PC-3 (cell line): Measurements from ENCODE around the gene RTTN. TPM values are rescaled to one million over a fixed set of nuclear protein-coding genes. Genes with fewer than 3 reads are reported as not detected.
"Not testable (repeated sequence)": the region's sequence is repeated elsewhere in the genome, so short reads cannot be mapped to it uniquely, and the experiment has no call there.

Source experiments
- ATAC-seq: fragments of 200-7000 bp; cut with Tn5 transposase; 2 replicates; pipeline ENCODE4 v1.9.1; 2020; ENCODE audit warnings: mild to moderate bottlenecking, moderate library complexity
- BruUV-seq: library from RNA; stranded (reverse); fragments of 400-500 nt; replicated peaks from 2 replicates; lab custom pipeline; 2021; lab: Mats Ljungman, UMichigan
- CTCF ChIA-PET: fragments of 300-600 bp; sonication (Branson Sonifier 250); formaldehyde crosslinking; loops from one replicate; lab custom pipeline; 2022; ENCODE audit warnings: antibody characterized with exemption; lab: Charles Lee
- POLR2A ChIA-PET: fragments of 300-600 bp; sonication (Branson Sonifier 250); formaldehyde crosslinking; loops from one replicate; lab custom pipeline; 2022; ENCODE audit warnings: antibody characterized with exemption; ENCODE audit not compliant: unreplicated experiment; lab: Charles Lee
- DNase-seq: peaks from one replicate; pipeline ENCODE4 v3.0.0-alpha.2; 2015
- H2AFZ ChIP-seq: fragments of 300-600 bp; sonication (generic); 2 replicates; pipeline ENCODE4 v1.6.0; 2016; ENCODE audit warnings: antibody characterized with exemption, low read length
- H3F3A ChIP-seq: fragments of 300-600 bp; sonication (generic); one replicate; pipeline ENCODE4 v1.6.0; 2017; ENCODE audit warnings: antibody characterized with exemption, low read length, control low read depth, mild to moderate bottlenecking; ENCODE audit not compliant: unreplicated experiment
- H3K27ac ChIP-seq: fragments of 300-600 bp; sonication (generic); 2 replicates; pipeline ENCODE4 v1.5.1; 2016; ENCODE audit warnings: mild to moderate bottlenecking, low read length
- H3K27me3 ChIP-seq: fragments of 300-600 bp; sonication (generic); 2 replicates; pipeline ENCODE4 v1.6.1; 2016; ENCODE audit warnings: low read length, mixed read lengths
- H3K36me3 ChIP-seq: fragments of 300-600 bp; sonication (generic); 2 replicates; pipeline ENCODE4 v1.6.1; 2016; ENCODE audit warnings: low read depth, mixed run types, low read length, mixed read lengths
- H3K4me1 ChIP-seq: fragments of 300-600 bp; sonication (generic); 2 replicates; pipeline ENCODE4 v1.5.1; 2016; ENCODE audit warnings: low read length; ENCODE audit not compliant: insufficient read depth
- H3K4me2 ChIP-seq: fragments of 300-600 bp; sonication (generic); 2 replicates; pipeline ENCODE4 v1.6.0; 2016; ENCODE audit warnings: low read length
- H3K4me3 ChIP-seq: fragments of 300-600 bp; sonication (generic); 2 replicates; pipeline ENCODE4 v1.5.1; 2016; ENCODE audit warnings: mild to moderate bottlenecking, low read length, mixed read lengths
- H3K79me2 ChIP-seq: fragments of 300-600 bp; sonication (generic); 2 replicates; pipeline ENCODE4 v1.6.1; 2017; ENCODE audit warnings: low read length, mixed read lengths
- H3K9ac ChIP-seq: fragments of 300-600 bp; sonication (generic); 2 replicates; pipeline ENCODE4 v1.6.0; 2016; ENCODE audit warnings: mild to moderate bottlenecking, low read length
- H3K9me2 ChIP-seq: fragments of 300-600 bp; sonication (generic); replicated peaks from 2 replicates; pipeline ENCODE4 v1.6.1; 2016; ENCODE audit warnings: mixed run types, low read length, mixed read lengths
- H3K9me3 ChIP-seq: fragments of 300-600 bp; sonication (generic); 2 replicates; pipeline ENCODE4 v1.6.1; 2016; ENCODE audit warnings: low read length, mixed read lengths
- H4K20me1 ChIP-seq: fragments of 300-600 bp; sonication (generic); 2 replicates; pipeline ENCODE4 v1.6.1; 2016; ENCODE audit warnings: low read length, mixed read lengths
- EZH2 ChIP-seq: fragments of 300-600 bp; sonication (generic); IDR thresholded peaks from one replicate; pipeline ENCODE4 v1.6.1; 2017; ENCODE audit warnings: antibody characterized with exemption, mild to moderate bottlenecking, low read length; ENCODE audit not compliant: unreplicated experiment
- EZH2phosphoT487 ChIP-seq: fragments of 300-600 bp; sonication (generic); IDR thresholded peaks from 2 replicates; pipeline ENCODE4 v1.6.1; 2018; ENCODE audit warnings: mild to moderate bottlenecking, antibody characterized with exemption, low read length, borderline replicate concordance
- intact Hi-C: fragments of 100-400 bp; cut with micrococcal nuclease; formaldehyde crosslinking; loops from 2 replicates; pipeline ENCODE4 v1.9.0; 2023
- total RNA-seq: library from RNA; depleted of rRNA; stranded (reverse); fragments of >200 nt; gene quantifications from 2 replicates; pipeline ENCODE4 v1.2.3, GENCODE V29; 2014
- TF ChIP-seq, protein P1 (sequence below): fragments of 300-600 bp; sonication (generic); conservative IDR thresholded peaks from 2 replicates; pipeline ENCODE4 v1.5.1; 2017; ENCODE audit warnings: antibody characterized with exemption, low read depth, mild to moderate bottlenecking, low read length

RTTN gene
- total RNA-seq, 1 experiment from 2014 or later = 24.7 TPM

DNA sequence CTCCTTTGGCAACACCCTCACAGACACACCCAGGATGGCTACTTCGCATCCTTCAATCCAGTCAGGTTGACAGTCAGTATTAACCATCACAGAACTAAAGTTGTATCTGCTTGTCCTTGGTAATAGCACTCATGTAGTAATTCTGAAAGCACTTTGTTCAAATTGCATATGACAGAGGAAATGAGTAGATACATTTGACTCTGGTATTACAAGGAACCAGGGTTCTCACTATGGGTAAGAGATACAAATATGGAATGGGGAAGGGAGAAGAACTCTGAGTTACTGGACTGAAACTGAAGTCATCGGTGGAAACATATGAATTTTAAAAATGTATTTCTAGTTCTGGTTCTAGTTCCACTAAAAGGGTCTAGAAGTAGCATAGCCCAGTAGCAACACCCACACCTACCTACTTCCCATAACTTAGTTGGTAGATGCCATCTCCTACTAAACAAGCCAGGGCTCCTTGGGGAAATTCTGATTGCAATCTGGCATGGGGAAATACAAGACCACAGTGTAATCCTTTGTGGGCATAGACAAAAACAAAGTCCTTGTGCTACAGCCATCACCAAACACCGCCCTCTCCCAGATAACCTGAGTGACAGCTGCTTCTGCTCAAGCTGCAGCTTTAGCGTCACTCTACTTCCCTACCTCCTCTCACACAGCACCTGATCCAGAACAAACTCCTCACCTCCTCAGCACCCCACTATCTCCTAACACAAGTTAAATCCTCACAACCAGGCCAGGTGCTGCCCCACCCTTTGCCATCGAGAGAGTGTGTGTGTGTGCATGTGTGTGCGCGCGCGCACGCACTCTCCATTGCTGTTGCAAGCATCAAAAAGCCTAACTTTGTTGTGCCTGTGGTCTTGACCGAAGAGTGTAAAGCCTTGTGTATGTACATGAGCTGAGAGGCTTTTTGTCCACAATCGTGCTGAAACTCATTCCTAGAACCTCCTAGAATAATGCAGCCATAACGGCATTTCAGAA, 226.5 kb downstream of the RTTN start:
- ATAC-seq = no peak
- BruUV-seq = no TSS peak
- intact Hi-C loops = no loop called here
- Histone ChIP-seq H2AFZ (no peak overlapping the region), H3F3A (no peaks in the 10 kb centered on the region), H3K36me3 (no peaks in the 10 kb centered on the region; the same call in 1 of the 2 replicates), H3K4me3 (no peak overlapping the region), H4K20me1 (no peaks in the 10 kb centered on the region), H3K4me1 (no peaks in the 10 kb centered on the region), H3K9me3 (no peaks in the 10 kb centered on the region), H3K4me2 (no peak overlapping the region), H3K9ac (no peak overlapping the region), H3K27ac (no peak overlapping the region), H3K9me2 (no peaks in the 10 kb centered on the region), H3K79me2 (no peaks in the 10 kb centered on the region), H3K27me3 (no peaks in the 10 kb centered on the region)
- CTCF ChIA-PET = no interaction called here
- DNase-seq = no peak
- TF ChIP-seq, protein P1, sequence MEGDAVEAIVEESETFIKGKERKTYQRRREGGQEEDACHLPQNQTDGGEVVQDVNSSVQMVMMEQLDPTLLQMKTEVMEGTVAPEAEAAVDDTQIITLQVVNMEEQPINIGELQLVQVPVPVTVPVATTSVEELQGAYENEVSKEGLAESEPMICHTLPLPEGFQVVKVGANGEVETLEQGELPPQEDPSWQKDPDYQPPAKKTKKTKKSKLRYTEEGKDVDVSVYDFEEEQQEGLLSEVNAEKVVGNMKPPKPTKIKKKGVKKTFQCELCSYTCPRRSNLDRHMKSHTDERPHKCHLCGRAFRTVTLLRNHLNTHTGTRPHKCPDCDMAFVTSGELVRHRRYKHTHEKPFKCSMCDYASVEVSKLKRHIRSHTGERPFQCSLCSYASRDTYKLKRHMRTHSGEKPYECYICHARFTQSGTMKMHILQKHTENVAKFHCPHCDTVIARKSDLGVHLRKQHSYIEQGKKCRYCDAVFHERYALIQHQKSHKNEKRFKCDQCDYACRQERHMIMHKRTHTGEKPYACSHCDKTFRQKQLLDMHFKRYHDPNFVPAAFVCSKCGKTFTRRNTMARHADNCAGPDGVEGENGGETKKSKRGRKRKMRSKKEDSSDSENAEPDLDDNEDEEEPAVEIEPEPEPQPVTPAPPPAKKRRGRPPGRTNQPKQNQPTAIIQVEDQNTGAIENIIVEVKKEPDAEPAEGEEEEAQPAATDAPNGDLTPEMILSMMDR = no peak
- TF ChIP-seq EZH2 = no peak
- TF ChIP-seq EZH2phosphoT487 = no peak
- POLR2A ChIA-PET = no interaction called here

- H3K4me1 ChIP-seq, POLR2A ChIA-PET, H3K4me3 ChIP-seq, BruUV-seq, intact Hi-C loops, CTCF ChIA-PET, H3K27ac ChIP-seq, H3K36me3 ChIP-seq, ATAC-seq, H4K20me1 ChIP-seq, H3K27me3 ChIP-seq, H3K9me3 ChIP-seq, H3K9me2 ChIP-seq, H3K79me2 ChIP-seq, DNase-seq, H3K9ac ChIP-seq, H3K4me2 ChIP-seq, H2AFZ ChIP-seq, H3F3A ChIP-seq: not testable (repeated sequence)
Measured at GRCh38 chr18:69975294-69975693, 230.2 kb downstream of the RTTN start.

GRCh38 chr18:69974365-69974764, 231.1 kb downstream of the RTTN start:
- H3K9me2 ChIP-seq = no peaks in the 10 kb centered on the region
- intact Hi-C loops = no loop called here

More at GRCh38 chr18:69974365-69974764, 231.1 kb downstream of the RTTN start:
- H3K4me3 ChIP-seq = no peak overlapping the region
- H3F3A ChIP-seq = no peaks in the 10 kb centered on the region
- no peak overlapping the region for H3K27ac ChIP-seq
- no peaks in the 10 kb centered on the region for H4K20me1 ChIP-seq
- H3K79me2 ChIP-seq = no peaks in the 10 kb centered on the region
- no peaks in the 10 kb centered on the region for H3K9me3 ChIP-seq
- no peak for TF ChIP-seq EZH2
- TF ChIP-seq, protein P1 = no peak
- TF ChIP-seq EZH2phosphoT487 = no peak
- BruUV-seq = no TSS peak
- no peak overlapping the region for H2AFZ ChIP-seq
- H3K27me3 ChIP-seq = no peaks in the 10 kb centered on the region
- DNase-seq (peak; percentile 46), ATAC-seq (no peak)
- ChIA-PET POLR2A (no interaction called here), CTCF (no interaction called here)
- H3K36me3 ChIP-seq = no peaks in the 10 kb centered on the region; the same call in 1 of the 2 replicates
- H3K9ac ChIP-seq = no peak overlapping the region
- no peaks in the 10 kb centered on the region for H3K4me1 ChIP-seq
- H3K4me2 ChIP-seq = no peak overlapping the region
